CD4-positive, alpha-beta T cell treated with Interferon alpha-2 for 1 hour (primary cell): ENCODE measurements around the gene KCNMA1.

Source experiments
- DNase-seq, 2 donors: peaks; one replicate each; pipeline ENCODE4 v3.0.0-alpha.2; 2020 to 2022

The KCNMA1 gene

GRCh38 chr10:76901701-76902100 lies 735.9 kb downstream of the KCNMA1 start:
- DNase-seq = no peak

GRCh38 chr10:76899490-76899889 lies 738.1 kb downstream of the KCNMA1 start:
- no peak for DNase-seq

- DNase-seq = no peak
Measured at GRCh38 chr10:76892766-76893479, 744.7 kb downstream of the KCNMA1 start.

- DNase-seq = no peak
Measured at GRCh38 chr10:76887223-76888010, 750.2 kb downstream of the KCNMA1 start.

GRCh38 chr10:76885816-76886215 lies 751.8 kb downstream of the KCNMA1 start:
- no peak for DNase-seq

GRCh38 chr10:76884673-76885275 lies 752.8 kb downstream of the KCNMA1 start:
- DNase-seq = no peak

GRCh38 chr10:76883596-76883995 lies 754.0 kb downstream of the KCNMA1 start:
- DNase-seq = no peak

GRCh38 chr10:76882796-76883195 lies 754.8 kb downstream of the KCNMA1 start:
- DNase-seq = peak in 1 of 2 donors; percentile 6

- peak in 1 of 2 donors; percentile 25 for DNase-seq
Measured at GRCh38 chr10:76882245-76882644, 755.4 kb downstream of the KCNMA1 start.

GRCh38 chr10:76881477-76882220 lies 756.0 kb downstream of the KCNMA1 start:
- DNase-seq = no peak

GRCh38 chr10:76880931-76881330 lies 756.7 kb downstream of the KCNMA1 start:
- no peak for DNase-seq

- DNase-seq = no peak
Measured at GRCh38 chr10:76879116-76879913, 758.3 kb downstream of the KCNMA1 start.

- DNase-seq = no peak
Measured at GRCh38 chr10:76878514-76878913, 759.1 kb downstream of the KCNMA1 start.

- DNase-seq = no peak
Measured at GRCh38 chr10:76874896-76875295, 762.7 kb downstream of the KCNMA1 start.

- DNase-seq = no peak
Measured at GRCh38 chr10:76874176-76874575, 763.4 kb downstream of the KCNMA1 start.

GRCh38 chr10:76871697-76872295 lies 765.8 kb downstream of the KCNMA1 start:
- no peak for DNase-seq

GRCh38 chr10:76869931-76870330 lies 767.7 kb downstream of the KCNMA1 start:
- DNase-seq = no peak

- no peak for DNase-seq
Measured at GRCh38 chr10:76868098-76868977, 769.3 kb downstream of the KCNMA1 start.

- no peak for DNase-seq
Measured at GRCh38 chr10:76866841-76867586, 770.6 kb downstream of the KCNMA1 start.

GRCh38 chr10:76864922-76865321 lies 772.7 kb downstream of the KCNMA1 start:
- no peak for DNase-seq
